ENCODE results near the gene CHKA.

DNA sequence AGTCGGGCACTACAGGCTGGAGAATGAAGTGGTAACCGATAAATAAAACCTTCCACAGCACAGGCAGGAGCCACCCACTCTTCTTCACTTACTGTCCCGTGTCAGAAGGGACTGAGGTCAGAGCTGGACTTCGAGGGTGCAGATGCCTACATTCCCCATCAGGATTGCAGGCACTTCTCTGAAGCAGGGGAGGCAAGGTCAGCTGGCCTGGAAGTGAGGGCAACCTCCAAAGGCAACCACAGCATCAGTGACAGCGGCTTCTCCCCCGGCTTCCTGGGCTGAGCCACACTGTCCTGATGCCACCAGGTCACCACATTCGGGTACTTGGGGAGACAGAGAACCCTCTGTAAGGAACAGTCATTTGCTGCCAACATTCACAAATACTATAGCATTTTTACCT is 59.7 kb downstream of the CHKA start:
- TF ChIP-seq CTCF (IDR thresholded peaks at IDR 0.05) = no peak
- no peak for TF ChIP-seq POLR2A (IDR thresholded peaks at IDR 0.05)
